ENCODE results near the gene MYOCOS.

Gene MYOCOS

GRCh38 chr1:171585715-171586114, 36.3 kb upstream of the MYOCOS start:
- Histone ChIP-seq H3K27me3 (ENCODE audit: control insufficient read depth, low read length) (no peaks in the 10 kb centered on the region), H3K36me3 (ENCODE audit: control insufficient read depth, low read length) (peaks cover 90% of the 10 kb centered on the region)
- no peak for TF ChIP-seq EZH2phosphoT487 (IDR thresholded peaks at IDR 0.05; ENCODE audit: borderline replicate concordance, low read length)
- no peak for TF ChIP-seq CTCF (IDR thresholded peaks at IDR 0.05; ENCODE audit: low read depth, low read length, poor library complexity, severe bottlenecking)

DNA sequence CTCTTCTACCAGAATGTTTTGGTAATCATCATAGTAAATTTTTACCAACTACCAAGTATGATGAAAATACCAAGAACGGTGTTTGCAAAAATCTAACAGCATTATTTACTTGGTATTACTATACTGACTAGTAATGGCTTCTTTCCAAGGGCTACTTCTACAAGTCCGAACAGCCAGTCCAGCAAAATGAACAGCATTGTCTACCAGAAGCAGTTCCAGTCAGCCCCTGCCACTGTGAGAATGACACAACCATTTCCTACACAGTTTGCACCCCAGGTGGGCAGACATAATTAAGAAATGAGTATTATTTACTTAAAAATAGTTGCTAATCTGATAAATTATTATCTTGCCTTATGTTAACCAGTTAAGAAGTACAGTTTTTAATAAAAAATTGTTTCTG, 33.8 kb upstream of the MYOCOS start:
- Histone ChIP-seq H3K9me2 (replicated peaks; ENCODE audit: control insufficient read depth, low read length) (no peaks in the 10 kb centered on the region), H3K36me3 (ENCODE audit: control insufficient read depth, low read length) (peaks cover 87% of the 10 kb centered on the region)

More at GRCh38 chr1:171585715-171586114, 36.3 kb upstream of the MYOCOS start:
- no peaks in the 10 kb centered on the region for H3K4me1 ChIP-seq (ENCODE audit: control insufficient read depth, low read length)
- H3K9me2 ChIP-seq (replicated peaks; ENCODE audit: control insufficient read depth, low read length): no peaks in the 10 kb centered on the region
- no peaks in the 10 kb centered on the region; the same call in 1 of the 2 replicates for H3F3A ChIP-seq (ENCODE audit: control insufficient read depth, insufficient read depth)
- no peaks in the 10 kb centered on the region for H3K9me3 ChIP-seq (ENCODE audit: control insufficient read depth, insufficient read depth, low read length)
- H3K27ac ChIP-seq (ENCODE audit: low read depth, low read length): no peak overlapping the region
- no peaks in the 10 kb centered on the region for H4K20me1 ChIP-seq (ENCODE audit: control insufficient read depth, insufficient read depth, low read depth, low read length)
- no peak overlapping the region for H3K4me3 ChIP-seq (ENCODE audit: low read length)
- no peak overlapping the region for H3K4me2 ChIP-seq (ENCODE audit: low read length)
- H3K79me2 ChIP-seq (ENCODE audit: control insufficient read depth, low read length): no peaks in the 10 kb centered on the region

GRCh38 chr1:171590022-171590421, 32.0 kb upstream of the MYOCOS start:
- H3K9me3 ChIP-seq (ENCODE audit: control insufficient read depth, insufficient read depth, low read length): no peaks in the 10 kb centered on the region
- no peak overlapping the region for H3K4me2 ChIP-seq (ENCODE audit: low read length)
- no peaks in the 10 kb centered on the region for H3K79me2 ChIP-seq (ENCODE audit: control insufficient read depth, low read length)
- H3K4me1 ChIP-seq (ENCODE audit: control insufficient read depth, low read length): no peaks in the 10 kb centered on the region
- H3K9me2 ChIP-seq (replicated peaks; ENCODE audit: control insufficient read depth, low read length): no peaks in the 10 kb centered on the region
- no peaks in the 10 kb centered on the region; the same call in 1 of the 2 replicates for H3F3A ChIP-seq (ENCODE audit: control insufficient read depth, insufficient read depth)
- no peaks in the 10 kb centered on the region for H3K27me3 ChIP-seq (ENCODE audit: control insufficient read depth, low read length)
- no peak overlapping the region for H3K4me3 ChIP-seq (ENCODE audit: low read length)
- H4K20me1 ChIP-seq (ENCODE audit: control insufficient read depth, insufficient read depth, low read depth, low read length): no peaks in the 10 kb centered on the region
- H3K27ac ChIP-seq (ENCODE audit: low read depth, low read length): no peak overlapping the region
- H3K36me3 ChIP-seq (ENCODE audit: control insufficient read depth, low read length): peaks cover 75% of the 10 kb centered on the region
- no peak for TF ChIP-seq EZH2phosphoT487 (IDR thresholded peaks at IDR 0.05; ENCODE audit: borderline replicate concordance, low read length)
- TF ChIP-seq CTCF (IDR thresholded peaks at IDR 0.05; ENCODE audit: low read depth, low read length, poor library complexity, severe bottlenecking): no peak

More for the DNA sequence above, 33.8 kb upstream of the MYOCOS start:
- no peak overlapping the region for H3K4me3 ChIP-seq (ENCODE audit: low read length)
- no peaks in the 10 kb centered on the region for H3F3A ChIP-seq (ENCODE audit: control insufficient read depth, insufficient read depth)
- no peaks in the 10 kb centered on the region for H3K27me3 ChIP-seq (ENCODE audit: control insufficient read depth, low read length)
- no peak for TF ChIP-seq EZH2phosphoT487 (IDR thresholded peaks at IDR 0.05; ENCODE audit: borderline replicate concordance, low read length)
- TF ChIP-seq CTCF (IDR thresholded peaks at IDR 0.05; ENCODE audit: low read depth, low read length, poor library complexity, severe bottlenecking): no peak
- H3K4me1 ChIP-seq (ENCODE audit: control insufficient read depth, low read length): no peaks in the 10 kb centered on the region
- no peak overlapping the region for H3K27ac ChIP-seq (ENCODE audit: low read depth, low read length)
- no peak overlapping the region for H3K4me2 ChIP-seq (ENCODE audit: low read length)
- H4K20me1 ChIP-seq (ENCODE audit: control insufficient read depth, insufficient read depth, low read depth, low read length): no peaks in the 10 kb centered on the region
- H3K79me2 ChIP-seq (ENCODE audit: control insufficient read depth, low read length): no peaks in the 10 kb centered on the region
- H3K9me3 ChIP-seq (ENCODE audit: control insufficient read depth, insufficient read depth, low read length): no peaks in the 10 kb centered on the region
